ENCODE results near the gene LYZL2.

DNA sequence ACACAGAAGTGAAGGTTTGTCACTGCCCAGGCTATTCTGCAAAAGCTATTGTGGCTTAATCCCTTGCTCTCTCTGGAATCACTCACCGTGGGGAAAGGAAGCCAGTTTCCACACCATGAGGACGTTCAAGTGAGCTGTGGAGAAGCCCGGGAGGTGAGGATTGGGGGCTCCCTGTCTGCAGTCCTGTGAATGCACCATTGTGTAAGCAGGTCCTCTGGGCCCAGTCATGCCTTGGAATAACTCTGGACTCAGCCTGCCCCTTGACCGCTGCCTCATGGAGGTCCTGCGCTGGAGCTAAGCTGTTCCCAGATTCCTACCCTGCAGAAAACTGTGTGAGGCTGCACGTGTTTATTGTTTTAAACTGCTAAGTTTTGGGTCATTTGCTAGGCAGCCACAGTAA lies 33.5 kb downstream of the LYZL2 start:
- TF ChIP-seq, protein P1, sequence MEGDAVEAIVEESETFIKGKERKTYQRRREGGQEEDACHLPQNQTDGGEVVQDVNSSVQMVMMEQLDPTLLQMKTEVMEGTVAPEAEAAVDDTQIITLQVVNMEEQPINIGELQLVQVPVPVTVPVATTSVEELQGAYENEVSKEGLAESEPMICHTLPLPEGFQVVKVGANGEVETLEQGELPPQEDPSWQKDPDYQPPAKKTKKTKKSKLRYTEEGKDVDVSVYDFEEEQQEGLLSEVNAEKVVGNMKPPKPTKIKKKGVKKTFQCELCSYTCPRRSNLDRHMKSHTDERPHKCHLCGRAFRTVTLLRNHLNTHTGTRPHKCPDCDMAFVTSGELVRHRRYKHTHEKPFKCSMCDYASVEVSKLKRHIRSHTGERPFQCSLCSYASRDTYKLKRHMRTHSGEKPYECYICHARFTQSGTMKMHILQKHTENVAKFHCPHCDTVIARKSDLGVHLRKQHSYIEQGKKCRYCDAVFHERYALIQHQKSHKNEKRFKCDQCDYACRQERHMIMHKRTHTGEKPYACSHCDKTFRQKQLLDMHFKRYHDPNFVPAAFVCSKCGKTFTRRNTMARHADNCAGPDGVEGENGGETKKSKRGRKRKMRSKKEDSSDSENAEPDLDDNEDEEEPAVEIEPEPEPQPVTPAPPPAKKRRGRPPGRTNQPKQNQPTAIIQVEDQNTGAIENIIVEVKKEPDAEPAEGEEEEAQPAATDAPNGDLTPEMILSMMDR (IDR thresholded peaks at IDR 0.05), result no peak
- no peak for TF ChIP-seq POLR2A (IDR thresholded peaks at IDR 0.05)
